WERI-Rb-1 (cell line): Measurements from ENCODE around the gene NCAM2.

Source experiments
- DNase-seq: peaks from one replicate; pipeline ENCODE4 v3.0.0-alpha.2; 2020
- H3K27ac ChIP-seq: fragments of 250-450 bp; sonication (Bioruptor Pico); 2 replicates; pipeline ENCODE4 v1.5.1; 2020; ENCODE audit warnings: mild to moderate bottlenecking, moderate library complexity
- H3K27me3 ChIP-seq: fragments of 250-450 bp; sonication (Bioruptor Pico); 2 replicates; pipeline ENCODE4 v1.5.1; 2021; ENCODE audit warnings: mild to moderate bottlenecking, low read depth, moderate library complexity; ENCODE audit not compliant: insufficient read depth, severe bottlenecking
- H3K36me3 ChIP-seq: fragments of 250-450 bp; sonication (Bioruptor Pico); 2 replicates; pipeline ENCODE4 v1.5.1; 2020; ENCODE audit warnings: mild to moderate bottlenecking, moderate library complexity
- H3K4me3 ChIP-seq: 2 replicates; pipeline ENCODE4 v1.5.1; 2011; ENCODE audit warnings: low read depth, mild to moderate bottlenecking, control low read depth, low read length
- H3K9me3 ChIP-seq: fragments of 250-450 bp; sonication (Bioruptor Pico); 2 replicates; pipeline ENCODE4 v1.5.1; 2021; ENCODE audit warnings: mild to moderate bottlenecking, moderate library complexity; ENCODE audit not compliant: severe bottlenecking
- TF ChIP-seq, protein P1 (sequence below): IDR thresholded peaks from 2 replicates; pipeline ENCODE4 v1.5.1; 2011; ENCODE audit warnings: low read depth, mild to moderate bottlenecking, control low read depth, inconsistent platforms, low read length

Gene NCAM2

GRCh38 chr21:20997636-20998455, at the start of gene NCAM2:
Gene NCAM2 (plus strand): TSS chr21:20998409.
- TF ChIP-seq, protein P1, sequence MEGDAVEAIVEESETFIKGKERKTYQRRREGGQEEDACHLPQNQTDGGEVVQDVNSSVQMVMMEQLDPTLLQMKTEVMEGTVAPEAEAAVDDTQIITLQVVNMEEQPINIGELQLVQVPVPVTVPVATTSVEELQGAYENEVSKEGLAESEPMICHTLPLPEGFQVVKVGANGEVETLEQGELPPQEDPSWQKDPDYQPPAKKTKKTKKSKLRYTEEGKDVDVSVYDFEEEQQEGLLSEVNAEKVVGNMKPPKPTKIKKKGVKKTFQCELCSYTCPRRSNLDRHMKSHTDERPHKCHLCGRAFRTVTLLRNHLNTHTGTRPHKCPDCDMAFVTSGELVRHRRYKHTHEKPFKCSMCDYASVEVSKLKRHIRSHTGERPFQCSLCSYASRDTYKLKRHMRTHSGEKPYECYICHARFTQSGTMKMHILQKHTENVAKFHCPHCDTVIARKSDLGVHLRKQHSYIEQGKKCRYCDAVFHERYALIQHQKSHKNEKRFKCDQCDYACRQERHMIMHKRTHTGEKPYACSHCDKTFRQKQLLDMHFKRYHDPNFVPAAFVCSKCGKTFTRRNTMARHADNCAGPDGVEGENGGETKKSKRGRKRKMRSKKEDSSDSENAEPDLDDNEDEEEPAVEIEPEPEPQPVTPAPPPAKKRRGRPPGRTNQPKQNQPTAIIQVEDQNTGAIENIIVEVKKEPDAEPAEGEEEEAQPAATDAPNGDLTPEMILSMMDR = no peak
- peak; percentile 80 for DNase-seq
- no peaks in the 10 kb centered on the region for H3K9me3 ChIP-seq
- H3K27me3 ChIP-seq = peaks cover 8% of the 10 kb centered on the region
- H3K36me3 ChIP-seq = no peaks in the 10 kb centered on the region
- H3K27ac ChIP-seq = no peak within 1 kb of the TSS
- H3K4me3 ChIP-seq = peak within 1 kb of the TSS; percentile 76

- Histone ChIP-seq H3K36me3 (no peaks in the 10 kb centered on the region), H3K4me3 (no peak overlapping the region), H3K27me3 (peaks cover 52% of the 10 kb centered on the region), H3K27ac (no peak overlapping the region), H3K9me3 (no peaks in the 10 kb centered on the region)
- TF ChIP-seq, protein P1 = no peak
- DNase-seq = no peak
Measured at GRCh38 chr21:20949884-20950283, 48.3 kb upstream of the NCAM2 start.

DNA sequence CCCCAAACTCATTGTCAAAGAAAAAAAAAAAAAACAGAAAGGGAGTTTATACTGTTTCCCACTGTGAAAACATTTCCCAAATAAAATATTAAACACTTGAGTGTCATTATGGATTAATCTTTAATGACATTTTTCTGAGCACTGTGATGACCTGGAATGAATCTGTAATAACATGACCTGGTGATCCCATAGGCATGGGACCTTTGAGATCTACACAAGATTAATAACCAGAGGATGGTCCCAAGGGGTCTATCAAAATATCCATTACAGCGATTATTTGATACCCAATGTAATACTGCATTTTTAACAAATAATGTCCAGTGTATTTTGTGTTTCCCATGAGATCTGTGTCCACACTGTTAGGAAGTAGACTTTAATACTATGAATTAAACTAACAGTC, 32.4 kb upstream of the NCAM2 start:
- no peak for DNase-seq
- TF ChIP-seq, protein P1 = no peak

GRCh38 chr21:20968391-20968790, 29.8 kb upstream of the NCAM2 start:
- TF ChIP-seq, protein P1 = no peak
- Histone ChIP-seq H3K27ac (no peak overlapping the region), H3K36me3 (no peaks in the 10 kb centered on the region), H3K4me3 (no peak overlapping the region), H3K9me3 (no peaks in the 10 kb centered on the region), H3K27me3 (peaks cover 15% of the 10 kb centered on the region)
- DNase-seq = no peak

More for the DNA sequence above, 32.4 kb upstream of the NCAM2 start:
- Histone ChIP-seq H3K4me3 (no peak overlapping the region), H3K27ac (no peak overlapping the region), H3K36me3 (no peaks in the 10 kb centered on the region), H3K9me3 (no peaks in the 10 kb centered on the region), H3K27me3 (peaks cover 21% of the 10 kb centered on the region)

DNA sequence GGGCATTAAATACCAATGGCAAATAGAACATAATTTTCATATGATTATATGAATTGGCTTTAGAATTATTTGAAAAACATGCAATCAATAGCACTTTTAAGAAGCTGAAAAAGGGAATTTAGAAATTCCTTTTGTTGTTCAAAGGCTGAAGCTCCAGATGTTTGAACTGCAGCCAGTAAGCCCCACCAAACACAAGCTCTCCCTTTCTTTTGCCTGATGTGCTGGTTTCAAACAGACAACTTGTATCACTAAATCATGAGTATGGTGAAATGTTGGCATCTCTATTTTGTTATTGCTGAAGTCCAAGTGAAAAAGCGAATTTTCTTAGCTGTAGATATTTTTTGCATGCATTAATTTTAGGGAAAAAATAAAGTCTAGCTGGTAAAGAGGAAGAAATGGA, 27.5 kb upstream of the NCAM2 start:
- TF ChIP-seq, protein P1 = no peak
- no peak overlapping the region for H3K4me3 ChIP-seq
- no peak overlapping the region for H3K27ac ChIP-seq
- no peaks in the 10 kb centered on the region for H3K36me3 ChIP-seq
- H3K27me3 ChIP-seq = peaks cover 12% of the 10 kb centered on the region
- no peak for DNase-seq
- no peaks in the 10 kb centered on the region for H3K9me3 ChIP-seq
